T follicular helper cell (primary cell): ENCODE results near the gene AEBP1.
A peak's percentile ranks its signal among the peaks of the same experiment; 100 is the strongest.

Experiments
- DNase-seq: peaks from one replicate; pipeline ENCODE4 v3.0.0-alpha.2; 2020; ENCODE audit warnings: low read depth

AEBP1 gene

DNA sequence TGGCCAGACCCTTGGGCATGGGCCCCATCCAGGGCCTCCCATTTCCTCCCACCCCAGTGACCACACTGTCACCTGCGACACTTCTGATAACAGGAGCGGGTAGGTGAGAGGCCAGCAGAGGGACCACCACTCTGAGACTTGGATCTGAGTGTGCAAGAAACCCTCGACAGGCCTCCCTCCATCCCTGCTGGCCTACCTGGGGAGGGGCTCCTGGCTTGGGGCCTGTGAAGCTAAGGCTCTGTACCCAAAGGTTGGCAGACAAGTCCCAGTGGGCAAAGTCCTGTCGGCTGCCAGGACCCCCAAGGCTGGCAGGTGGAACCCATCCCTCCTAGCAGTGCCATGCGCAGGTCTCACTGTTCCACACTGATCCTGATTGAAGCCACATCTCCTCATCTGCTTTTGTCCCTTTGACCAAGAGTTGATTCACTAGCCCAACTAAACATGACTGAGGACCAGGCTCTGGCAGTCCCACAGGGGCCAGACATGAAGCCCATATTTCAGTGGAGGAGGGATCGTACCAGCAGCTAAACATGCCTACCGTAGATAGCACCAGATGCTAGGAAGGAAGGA is 37.6 kb upstream of the AEBP1 start:
- DNase-seq: no peak

DNA sequence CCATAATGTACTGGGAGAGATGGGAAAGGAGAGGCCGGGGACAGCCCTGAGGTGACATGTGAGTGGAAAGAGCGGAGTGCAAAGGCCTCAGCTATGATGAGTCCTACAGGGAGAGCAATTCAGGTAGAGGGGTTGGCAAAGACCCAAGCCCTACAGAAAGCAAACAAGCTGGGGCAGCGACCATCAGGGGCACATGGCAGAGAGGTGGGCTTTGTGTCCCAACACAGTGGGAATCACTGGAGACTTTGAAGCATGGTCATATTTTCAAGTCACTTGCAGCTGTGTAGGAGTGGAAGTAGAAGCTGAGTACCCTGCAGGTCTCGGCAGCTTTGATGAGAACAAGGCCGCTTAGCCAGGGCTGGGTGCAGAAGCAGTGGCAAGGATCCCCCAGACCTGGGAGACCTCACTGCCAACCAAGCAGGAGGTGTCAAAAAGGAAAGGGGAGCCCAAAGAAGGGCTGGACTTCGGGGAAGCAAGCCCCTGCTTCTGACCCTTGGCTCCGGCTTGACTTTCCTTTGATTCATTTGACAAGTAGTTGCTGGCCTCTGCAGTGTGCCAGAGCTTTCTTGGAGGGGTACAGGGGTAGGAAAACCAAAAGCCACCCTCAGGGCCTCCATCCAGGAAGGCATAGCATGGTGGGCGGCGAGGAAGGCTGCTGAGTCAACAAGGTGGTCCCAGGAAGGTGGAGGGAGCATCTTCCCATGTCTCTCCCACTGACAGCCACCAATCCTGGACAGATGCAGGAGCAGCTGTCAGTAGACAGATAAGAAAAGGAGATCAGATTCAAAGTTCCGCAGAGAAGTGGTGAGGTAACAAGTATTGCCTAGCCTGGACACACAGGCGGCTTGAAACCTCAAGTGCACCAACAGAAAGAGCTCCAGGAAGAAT is 36.8 kb upstream of the AEBP1 start:
- no peak for DNase-seq

DNA sequence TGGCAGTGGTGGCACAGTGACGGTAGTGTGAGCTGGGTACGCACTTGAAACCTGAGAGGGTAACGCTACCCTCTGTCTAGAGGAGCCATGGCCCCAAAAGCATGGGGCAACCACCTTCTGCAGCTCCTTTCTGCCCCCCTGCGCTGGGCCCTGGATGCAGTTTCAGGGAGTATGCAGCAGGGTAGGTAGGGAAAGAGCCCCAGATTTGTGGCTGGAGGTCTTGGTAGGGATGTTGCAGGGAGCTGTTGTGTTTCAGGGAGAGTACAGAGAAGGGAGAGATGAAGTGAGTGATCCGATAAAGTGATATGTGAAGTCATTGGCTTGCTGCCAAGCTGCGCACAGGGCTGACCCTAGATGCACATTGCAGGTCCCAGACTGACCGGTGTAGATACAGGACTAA is 36.1 kb upstream of the AEBP1 start:
- no peak for DNase-seq

DNA sequence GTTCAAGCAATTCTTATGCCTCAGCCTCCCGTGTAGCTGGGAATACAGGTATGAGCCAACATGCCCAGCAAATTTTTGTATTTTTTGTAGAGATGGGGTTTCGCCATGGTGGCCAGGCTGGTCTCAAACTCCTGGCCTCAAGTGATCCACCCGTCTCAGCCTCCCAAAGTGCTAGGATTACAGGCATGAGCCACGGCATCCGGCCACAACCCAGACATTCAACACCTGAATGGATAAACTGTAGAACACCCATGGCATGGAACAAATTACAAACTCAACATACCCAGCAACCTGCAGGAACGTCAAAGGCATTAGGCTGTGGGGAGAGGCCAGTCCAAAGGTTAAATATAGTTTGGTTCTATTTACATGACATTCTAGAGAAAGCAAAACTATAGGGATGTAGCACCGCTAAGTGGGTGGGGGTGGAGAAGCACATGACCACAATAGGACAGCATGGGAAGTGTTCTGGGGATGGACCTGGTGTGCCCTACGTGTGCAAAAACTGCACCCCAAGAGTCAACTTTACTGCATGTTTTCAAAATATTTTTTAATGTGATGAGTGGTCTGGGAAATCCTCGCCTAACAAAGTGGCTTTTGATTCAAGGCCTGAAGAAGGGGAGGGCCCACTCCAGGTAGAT is 32.3 kb upstream of the AEBP1 start:
- DNase-seq: no peak

DNA sequence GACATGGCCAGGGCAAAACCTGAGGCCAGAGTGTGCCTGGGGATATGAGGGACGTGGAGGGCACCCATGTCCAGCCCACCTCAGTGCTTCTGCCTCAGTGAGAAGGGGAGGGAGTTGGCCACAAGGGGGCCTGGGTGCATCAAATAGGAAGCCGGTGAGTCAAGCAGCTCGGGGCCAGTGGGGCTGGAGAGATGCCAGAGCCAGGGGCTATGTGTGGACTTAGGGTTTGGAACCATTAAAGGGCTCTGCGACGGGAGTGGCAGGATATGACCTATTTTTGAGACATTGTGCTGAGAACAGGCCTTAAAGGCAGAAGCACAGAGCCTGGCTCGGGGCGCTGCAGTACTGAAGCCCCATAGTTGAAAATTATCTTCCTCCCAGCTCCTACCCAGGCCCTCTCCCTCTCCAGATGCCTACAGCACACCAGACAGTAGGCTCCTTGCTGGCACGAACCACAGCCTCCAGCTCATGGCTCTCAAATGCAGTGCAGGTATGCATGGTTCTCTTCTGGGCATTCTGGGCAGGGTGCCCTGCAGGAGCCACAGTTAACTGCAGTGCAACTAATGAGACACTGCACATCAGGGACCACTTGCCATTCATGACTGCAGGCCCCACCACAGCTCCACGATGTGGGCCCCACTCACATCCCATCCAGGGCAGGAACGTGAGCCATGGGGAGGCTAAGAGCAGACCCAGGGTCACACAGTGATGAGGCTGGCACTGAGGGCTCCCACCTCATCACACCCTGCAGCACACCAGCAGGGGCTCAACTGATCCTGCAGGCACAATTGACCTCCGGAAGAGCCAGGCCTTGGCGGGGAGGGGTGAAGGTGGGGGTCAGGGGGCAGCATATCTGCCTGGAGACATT is 31.5 kb upstream of the AEBP1 start:
- peak; percentile 19 for DNase-seq

DNA sequence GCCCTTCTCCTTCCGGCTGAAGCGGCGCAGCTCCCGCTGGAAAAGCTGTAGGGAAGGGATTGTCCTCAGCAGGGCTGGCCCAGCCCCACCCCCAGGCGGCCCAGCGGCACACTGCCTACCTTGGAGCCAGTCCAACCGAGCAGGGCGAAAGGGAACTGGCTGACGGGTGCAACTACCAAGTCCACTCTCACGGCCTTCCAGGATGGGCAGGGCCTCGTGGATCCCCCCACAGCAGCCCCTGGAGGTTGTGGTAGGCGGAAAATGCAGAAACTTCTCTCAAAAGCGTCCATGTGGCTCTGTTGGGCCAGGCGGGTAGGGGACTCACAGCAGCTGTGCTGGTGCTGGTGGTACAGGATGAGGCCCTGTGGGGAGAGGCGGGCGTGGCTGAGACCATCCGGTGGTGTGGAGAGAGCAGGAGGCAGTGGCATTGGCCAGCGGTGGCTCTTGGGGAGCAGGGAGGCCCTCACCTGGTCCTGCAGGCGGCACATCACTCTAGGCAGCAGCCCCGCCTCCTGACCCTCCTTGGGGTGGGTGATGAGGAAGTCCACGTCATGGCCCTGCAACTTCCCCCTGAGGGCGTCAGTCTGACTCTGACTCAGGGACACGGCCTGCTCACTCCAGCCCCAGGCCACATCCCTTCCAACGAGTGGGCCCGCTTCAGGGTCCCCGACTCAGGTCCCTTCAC is 30.3 kb upstream of the AEBP1 start:
- DNase-seq: no peak

DNA sequence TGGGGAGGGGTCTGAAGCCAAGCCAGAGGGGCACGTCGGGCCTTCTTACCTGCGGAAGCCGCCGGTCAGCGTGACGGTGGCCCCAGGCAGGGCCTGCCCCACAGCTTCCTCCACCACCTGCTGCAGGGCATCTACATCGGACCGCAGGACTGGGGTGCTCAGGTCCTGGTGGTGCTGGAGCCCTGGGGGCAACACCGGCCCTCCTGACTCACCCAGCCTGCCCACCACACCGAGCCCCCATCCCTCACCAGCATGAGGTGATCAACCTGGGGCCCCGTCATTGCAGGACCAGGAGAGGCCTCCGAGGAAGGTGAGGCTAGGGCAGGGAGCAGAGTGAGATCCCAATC is 29.8 kb upstream of the AEBP1 start:
- no peak for DNase-seq

DNA sequence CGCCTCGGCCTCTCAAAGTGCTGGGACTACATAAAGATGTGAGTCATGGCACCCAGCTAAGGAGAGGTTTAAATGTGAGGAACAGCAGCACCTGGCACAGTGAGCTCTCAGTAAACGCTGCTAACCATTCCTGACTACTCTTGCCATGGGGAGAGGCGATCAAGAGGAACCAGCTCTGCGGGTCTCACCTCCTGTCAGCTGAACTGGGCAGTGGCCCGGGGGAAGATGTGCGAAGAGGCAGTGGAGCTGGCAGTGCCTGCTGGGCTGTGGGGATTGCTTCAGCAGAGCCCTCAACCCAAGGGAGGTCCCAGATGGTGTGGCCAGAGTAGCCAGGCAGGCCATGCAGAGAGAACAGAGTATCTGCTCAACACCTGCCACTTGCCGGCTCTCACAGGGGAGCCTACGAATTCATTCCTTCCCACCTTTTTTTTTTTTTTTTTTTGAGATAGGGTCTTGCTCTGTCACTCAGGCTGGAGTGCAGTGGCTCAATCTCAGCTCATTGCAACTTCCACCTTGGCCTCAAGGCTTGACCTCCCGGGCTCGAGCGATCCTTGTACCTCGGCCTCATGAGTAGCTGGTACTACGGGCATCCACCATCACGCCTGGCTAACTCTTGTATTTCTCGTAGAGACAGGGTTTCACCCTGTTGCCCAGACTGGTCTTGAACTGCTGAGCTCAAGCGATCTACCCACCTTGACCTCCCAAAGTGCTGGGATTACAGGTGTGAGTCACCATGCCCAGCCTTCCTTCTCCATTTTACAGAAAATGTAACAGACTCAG is 28.7 kb upstream of the AEBP1 start:
- no peak for DNase-seq

DNA sequence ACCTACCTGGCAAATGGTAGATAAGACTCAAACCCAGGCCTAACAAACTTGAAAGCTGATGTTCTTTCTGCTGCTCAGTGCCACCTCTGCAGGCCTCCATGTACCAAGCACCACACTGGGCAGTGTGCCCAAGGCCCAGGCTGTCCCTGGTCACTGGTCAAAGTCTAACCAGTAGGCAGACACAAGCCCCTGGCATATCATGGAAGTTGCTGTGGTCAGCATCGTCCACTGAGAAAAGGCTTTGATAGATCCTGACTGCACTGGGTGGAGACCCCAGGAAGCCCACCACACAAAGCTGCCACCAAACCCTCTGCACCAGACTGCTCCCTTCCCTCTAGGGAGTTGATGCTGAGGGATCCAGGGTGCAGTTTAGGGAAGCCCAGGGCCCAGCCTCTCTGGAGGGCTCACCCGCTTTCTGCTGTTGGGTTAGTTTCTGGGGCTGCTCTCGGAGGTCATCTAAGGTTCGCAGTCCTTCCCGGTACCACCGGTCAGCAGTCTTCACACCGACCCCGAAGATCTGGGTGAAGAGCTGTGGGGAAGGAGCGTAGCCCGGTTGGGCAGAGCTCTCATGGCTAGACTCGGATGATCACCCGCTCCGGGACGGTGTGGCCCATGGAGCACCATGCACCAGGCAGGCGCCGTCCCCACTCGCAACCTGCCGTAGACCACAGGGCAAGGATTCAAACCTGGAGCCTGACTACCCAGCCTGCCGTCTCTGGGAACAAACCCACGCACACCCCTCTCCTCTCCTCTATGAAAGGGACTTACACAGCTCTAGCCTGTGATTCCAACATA is 27.8 kb upstream of the AEBP1 start:
- DNase-seq: no peak

DNA sequence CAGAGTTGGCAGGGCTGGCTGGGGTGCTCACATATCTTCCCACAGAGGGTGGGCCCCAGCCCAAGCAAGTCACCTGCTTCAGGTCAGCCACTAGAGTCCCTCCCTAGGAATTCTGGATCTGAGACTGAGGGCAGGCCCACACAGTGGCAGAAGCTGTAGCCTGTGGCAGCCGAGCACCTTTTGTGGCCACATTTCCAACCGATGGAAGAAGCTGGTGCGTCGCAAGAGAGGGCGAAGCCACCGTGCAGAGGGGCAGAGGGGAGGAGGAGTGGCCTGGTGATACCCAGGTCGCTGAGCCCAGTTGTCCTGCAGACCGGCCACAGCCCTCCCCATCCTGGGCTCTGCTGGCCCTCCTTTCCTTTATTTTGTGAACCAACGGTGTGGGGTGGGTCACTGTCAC is 27.1 kb upstream of the AEBP1 start:
- no peak for DNase-seq

DNA sequence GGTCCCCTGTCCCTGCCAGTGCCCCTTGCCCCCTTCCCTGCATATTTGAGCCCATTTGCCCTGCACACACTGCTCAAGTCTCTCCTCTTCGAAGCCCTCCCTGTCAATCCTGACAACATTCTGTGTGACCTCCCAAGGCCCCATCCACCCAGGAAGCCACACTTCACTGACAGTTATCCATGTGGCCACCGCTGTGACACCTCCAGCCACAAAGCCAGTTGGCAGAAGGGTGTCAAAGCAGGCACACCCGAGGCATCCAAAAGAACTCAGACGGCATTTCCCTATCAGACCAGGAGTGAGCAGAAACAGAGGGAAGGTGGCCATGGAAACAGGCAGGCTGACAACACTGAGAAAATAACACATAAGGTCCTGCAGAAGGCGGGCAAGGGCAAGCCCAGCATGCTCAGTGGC is 26.5 kb upstream of the AEBP1 start:
- DNase-seq: no peak

DNA sequence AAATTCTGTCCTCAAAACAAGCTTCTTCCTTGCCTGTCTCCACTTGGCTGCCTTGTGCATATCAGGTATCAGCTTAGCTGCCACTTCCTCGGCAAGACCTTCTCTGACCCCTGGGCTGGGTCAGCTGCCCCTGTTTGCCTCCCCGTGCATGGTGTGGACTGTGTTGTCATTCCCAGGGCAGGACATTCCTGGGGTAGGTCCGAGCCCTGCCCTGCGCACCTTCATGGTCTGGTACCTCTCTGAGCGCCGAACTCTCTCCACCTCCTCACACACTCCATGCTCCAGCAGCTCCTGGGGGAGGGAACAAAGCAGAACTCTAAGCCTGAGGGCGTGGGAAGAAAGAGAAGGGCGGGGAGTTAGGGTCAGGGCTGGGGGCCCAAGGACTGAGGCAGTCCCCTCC is 25.6 kb upstream of the AEBP1 start:
- no peak for DNase-seq

DNA sequence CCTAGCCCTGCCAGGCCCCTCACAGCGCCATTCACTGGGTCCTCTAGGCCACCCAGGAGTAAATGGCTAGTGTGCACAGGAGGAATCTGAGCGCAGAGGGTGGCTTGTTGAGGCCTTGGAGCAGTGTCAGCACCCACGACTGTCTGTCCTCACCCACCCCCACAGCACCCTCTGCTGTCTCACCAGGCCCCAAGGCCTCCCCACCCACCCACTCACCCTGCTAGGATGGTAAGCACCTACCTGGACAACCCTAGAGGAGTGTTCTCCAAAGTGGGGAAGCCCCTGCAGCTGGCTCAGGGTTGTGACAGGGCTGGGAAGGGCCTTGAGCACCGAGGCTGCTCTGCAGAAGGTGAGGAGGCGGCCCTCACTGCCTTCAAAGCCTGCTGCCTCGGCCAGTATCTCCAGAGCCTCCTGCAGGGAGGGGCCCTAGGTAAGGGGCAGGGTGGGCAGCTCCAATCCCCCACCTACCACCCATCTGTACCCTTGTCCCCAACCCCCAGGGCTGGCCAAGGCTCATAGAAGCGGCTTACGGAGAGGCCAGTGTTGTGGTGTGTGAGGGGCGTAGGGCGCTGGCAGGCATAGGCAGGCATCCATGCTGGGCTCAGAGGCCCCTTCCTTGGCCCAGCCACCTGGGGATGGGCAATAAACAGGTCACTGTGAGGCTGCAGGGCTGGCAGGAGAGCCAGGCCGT is 24.7 kb upstream of the AEBP1 start:
- no peak for DNase-seq

DNA sequence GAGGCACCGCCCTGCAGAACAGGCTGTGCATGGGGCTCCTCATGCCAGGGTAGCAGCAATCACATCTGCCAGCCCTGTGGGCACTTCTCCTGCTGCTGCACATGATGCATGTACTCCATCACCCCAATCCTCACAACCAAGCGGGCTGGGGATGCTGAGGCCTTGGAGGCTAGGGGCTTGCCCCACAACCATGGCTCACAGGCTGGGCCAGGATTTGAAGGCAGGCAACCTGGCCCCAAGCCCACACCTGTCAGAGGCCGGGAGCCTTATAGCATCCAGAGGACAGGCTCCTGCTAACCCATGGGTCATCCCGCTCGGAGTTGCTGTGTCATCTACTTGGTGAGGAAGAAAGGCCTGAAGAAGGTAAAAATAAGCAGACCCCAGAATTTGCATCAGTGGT is 24.0 kb upstream of the AEBP1 start:
- DNase-seq: no peak

DNA sequence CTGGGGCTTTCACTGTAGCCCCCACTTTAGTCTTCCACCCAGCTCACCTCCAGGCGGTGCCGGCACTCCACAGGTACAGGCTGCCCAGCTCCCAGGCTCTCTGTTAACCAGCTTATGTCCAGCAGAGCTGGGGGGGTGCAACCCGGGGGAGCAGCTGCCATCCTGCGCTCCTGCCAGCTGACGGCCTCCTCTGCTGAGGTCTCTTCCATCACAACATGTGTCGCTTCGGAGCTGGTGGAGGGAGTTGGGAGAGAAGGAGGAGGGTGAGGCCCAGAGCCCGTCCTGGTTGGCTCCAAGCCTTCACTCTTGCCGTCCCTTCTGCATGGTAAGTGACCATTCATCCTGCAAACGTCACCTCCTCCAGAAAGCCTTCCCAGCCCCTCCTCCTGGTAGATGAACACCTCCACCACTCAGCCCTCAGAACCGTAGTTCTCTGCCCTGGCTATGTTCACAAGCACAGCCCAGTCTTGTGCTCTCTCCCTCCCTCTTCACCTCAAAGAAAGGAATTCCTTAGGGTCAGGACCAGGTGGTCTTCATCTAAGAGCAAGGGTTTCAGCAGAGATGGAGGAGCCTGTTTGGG is 23.4 kb upstream of the AEBP1 start:
- DNase-seq: no peak

DNA sequence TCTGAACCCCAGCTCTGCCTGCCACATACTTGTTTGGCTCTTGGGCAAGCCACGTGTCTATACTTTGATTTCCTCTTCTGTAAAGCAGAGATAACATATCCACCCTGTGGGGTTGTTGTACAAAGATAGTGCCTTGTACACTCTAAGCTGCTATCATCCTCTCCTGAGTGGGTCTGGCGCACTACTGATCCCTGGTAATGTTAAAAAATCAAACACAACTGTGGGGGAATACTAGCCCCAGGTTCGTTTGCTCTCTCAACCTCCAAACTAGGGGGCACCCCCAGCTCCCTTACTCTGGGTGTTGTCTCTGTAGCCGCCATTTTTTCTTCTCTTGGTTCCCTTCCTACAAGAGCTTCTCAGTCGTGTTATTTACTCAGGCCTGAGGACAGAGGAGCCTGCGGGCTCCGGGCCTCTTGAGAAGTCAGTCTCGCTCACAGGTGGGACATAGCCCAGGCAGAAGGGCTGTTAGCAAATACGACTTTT is 22.8 kb upstream of the AEBP1 start:
- no peak for DNase-seq

DNA sequence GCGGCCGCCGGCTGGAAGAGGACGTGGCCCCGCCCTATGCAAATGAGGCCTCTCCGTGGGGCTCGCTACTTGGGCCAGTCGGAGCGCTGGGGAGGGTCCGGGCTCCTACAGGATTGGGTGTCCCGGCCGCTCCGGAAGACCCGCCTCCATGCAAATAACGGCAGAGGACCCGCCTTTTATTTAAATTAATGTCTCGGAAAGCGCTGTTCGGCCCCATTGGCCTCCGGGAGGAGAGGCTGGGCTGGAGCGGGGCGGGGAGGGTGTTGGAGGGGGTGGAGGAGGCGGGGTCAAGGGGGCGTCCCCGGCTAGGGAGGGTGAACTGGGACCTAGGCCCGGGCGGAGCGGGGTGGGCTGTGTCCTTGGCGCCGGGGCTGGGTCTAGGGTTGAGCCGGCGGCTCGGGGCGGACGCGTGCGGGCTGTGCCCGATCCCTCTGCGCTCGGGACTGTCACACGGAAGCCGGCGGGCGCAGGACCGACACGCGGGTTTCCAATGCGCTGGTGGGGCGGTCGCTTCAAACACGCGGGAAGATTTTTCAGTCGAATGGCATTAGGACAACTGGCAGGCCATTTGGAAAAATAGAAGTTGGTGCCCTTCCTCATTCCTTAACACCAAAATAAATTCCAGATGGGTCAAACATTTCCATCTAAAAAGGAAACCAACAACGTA is 21.5 kb upstream of the AEBP1 start:
- DNase-seq: peak; percentile 97

DNA sequence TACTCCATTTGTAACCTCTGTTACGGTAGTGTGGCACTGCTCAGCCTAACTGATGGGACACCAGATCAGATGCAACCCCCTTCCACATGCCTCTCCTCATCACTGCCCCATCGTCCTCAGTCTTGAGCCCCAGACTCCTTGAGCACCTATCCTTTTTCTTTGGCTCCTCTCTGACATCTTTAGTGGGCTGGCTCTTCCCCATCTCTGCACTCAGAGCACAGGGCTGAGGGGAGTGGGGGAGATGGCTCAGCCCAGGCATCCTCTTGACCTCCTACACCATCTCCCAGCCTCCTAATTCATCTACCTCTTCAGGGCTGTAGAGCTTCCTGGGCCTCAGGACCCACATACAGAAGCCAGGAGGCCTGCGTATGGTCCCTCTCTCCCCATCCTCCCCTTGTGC is 20.3 kb upstream of the AEBP1 start:
- DNase-seq: no peak
